K562 (cell line): ENCODE results near the gene ZEB2. TPM values are rescaled to one million over a fixed set of nuclear protein-coding genes. Genes with fewer than 3 reads are reported as not detected.

Experiments
- ARID3A ChIP-seq: IDR thresholded peaks from 2 replicates; pipeline ENCODE4 v1.6.1; 2012; ENCODE audit warnings: low read depth, low read length, improper control_type of control experiment, borderline replicate concordance
- BRD4 ChIP-seq: fragments of 200-600 bp; sonication (generic); IDR thresholded peaks from 2 replicates; pipeline ENCODE4 v1.6.1; 2017; ENCODE audit warnings: inconsistent platforms
- CBFA2T2 ChIP-seq: fragments of 450-650 bp; conservative IDR thresholded peaks from 2 replicates; pipeline ENCODE4 v1.6.1; 2017; ENCODE audit warnings: mild to moderate bottlenecking
- CEBPG ChIP-seq, 3 experiments: fragments of 200-800 bp in 1 of 3; sonication (Bioruptor generic) in 1 of 3; sonication (generic) in 1 of 3; formaldehyde crosslinking in 1 of 3; IDR thresholded peaks in 2 of 3; conservative IDR thresholded peaks in 1 of 3; 2 replicates each; pipeline versions ENCODE4 v1.6.1 to v1.8.0; 2016 to 2022; ENCODE audit warnings: missing compliant biosample characterization in 2 of 3, missing genetic modification characterization in 2 of 3, mild to moderate bottlenecking in 1 of 3, missing genetic modification reagents in 1 of 3
- EP300 ChIP-seq: IDR thresholded peaks from 2 replicates; pipeline ENCODE4 v1.6.1; 2012; ENCODE audit warnings: low read length, improper control_type of control experiment
- FOXK2 ChIP-seq, 2 experiments: fragments of 450-650 bp; IDR thresholded peaks in 1 of 2; conservative IDR thresholded peaks in 1 of 2; 2 replicates each; pipeline ENCODE4 v1.6.1; 2016; ENCODE audit warnings: low read depth in 2 of 2, mild to moderate bottlenecking in 1 of 2
- KDM5B ChIP-seq: fragments of 200-600 bp; sonication (generic); IDR thresholded peaks from 2 replicates; pipeline ENCODE4 v1.6.1; 2012; ENCODE audit warnings: low read depth, mild to moderate bottlenecking, moderate library complexity, low read length, control low read depth, inconsistent platforms; ENCODE audit not compliant: insufficient replicate concordance
- MEF2D ChIP-seq: conservative IDR thresholded peaks from 2 replicates; pipeline ENCODE4 v1.6.1; 2016; ENCODE audit warnings: low read depth, missing genetic modification characterization, missing compliant biosample characterization
- MEIS2 ChIP-seq: fragments of 450-650 bp; IDR thresholded peaks from 2 replicates; pipeline ENCODE4 v1.6.1; 2014; ENCODE audit warnings: mild to moderate bottlenecking; ENCODE audit not compliant: partially characterized antibody
- NFIC ChIP-seq: fragments of 450-650 bp; IDR thresholded peaks from 2 replicates; pipeline ENCODE4 v1.6.1; 2017; ENCODE audit warnings: mild to moderate bottlenecking, inconsistent platforms
- NRF1 ChIP-seq, 2 experiments: fragments of 450-650 bp; IDR thresholded peaks in 1 of 2; conservative IDR thresholded peaks in 1 of 2; 2 replicates each; pipeline ENCODE4 v1.6.1; 2014; ENCODE audit warnings: mild to moderate bottlenecking in 2 of 2
- RBM15 ChIP-seq: fragments of 200-400 bp; formaldehyde crosslinking; IDR thresholded peaks from 2 replicates; pipeline ENCODE4 v1.6.1; 2018; ENCODE audit warnings: mild to moderate bottlenecking, low read length, moderate library complexity; ENCODE audit not compliant: insufficient read depth
- SNAPC5 ChIP-seq: fragments of 250-450 bp; sonication (Bioruptor Pico); IDR thresholded peaks from 2 replicates; pipeline ENCODE4 v1.8.0; 2021; ENCODE audit warnings: moderate library complexity, mild to moderate bottlenecking, inconsistent platforms
- SRSF7 ChIP-seq: fragments of 200-400 bp; formaldehyde crosslinking; optimal IDR thresholded peaks from 2 replicates; pipeline ENCODE3; 2017; ENCODE audit warnings: mild to moderate bottlenecking, low read depth, low read length
- TEAD4 ChIP-seq, 2 experiments: sonication (generic) in 1 of 2; formaldehyde crosslinking in 1 of 2; IDR thresholded peaks; 2 replicates each; pipeline versions ENCODE4 v1.6.1 to v1.8.0; 2012 to 2022; ENCODE audit warnings: borderline replicate concordance in 1 of 2, inconsistent platforms in 1 of 2, low read length in 1 of 2, mild to moderate bottlenecking in 1 of 2, missing genetic modification reagents in 1 of 2
- ZEB2 ChIP-seq: fragments of 450-650 bp; IDR thresholded peaks from 2 replicates; pipeline ENCODE4 v1.6.1; 2016
- ZNF232 ChIP-seq: sonication (generic); formaldehyde crosslinking; IDR thresholded peaks from 2 replicates; pipeline ENCODE4 v1.8.0; 2022; ENCODE audit warnings: mild to moderate bottlenecking, missing genetic modification reagents
- ZNF316 ChIP-seq: fragments of 450-650 bp; IDR thresholded peaks from 2 replicates; pipeline ENCODE4 v1.6.1; 2016
- ZNF507 ChIP-seq: conservative IDR thresholded peaks from 2 replicates; pipeline ENCODE4 v1.6.1; 2017; ENCODE audit warnings: missing genetic modification characterization, missing compliant biosample characterization
- ZNF780A ChIP-seq: fragments of 250-450 bp; sonication (Bioruptor Pico); IDR thresholded peaks from 2 replicates; pipeline ENCODE4 v1.5.0; 2021; ENCODE audit warnings: mild to moderate bottlenecking
- ZNF785 ChIP-seq: fragments of 250-450 bp; sonication (Bioruptor Pico); IDR thresholded peaks from 2 replicates; pipeline ENCODE4 v1.4.0; 2020; ENCODE audit warnings: mild to moderate bottlenecking
- polyA plus RNA-seq, 8 experiments: library from polyadenylated mRNA; depleted of rRNA in 4 of 8; stranded (reverse) in 5 of 8; unstranded in 3 of 8; fragments of >200 nt; fragmentation: Nextera tagmentation in 2 of 8; fragmentation: Illumina TruSeq in 1 of 8; extraction: Ambion mirVana in 2 of 8; extraction: Trizol in 1 of 8; gene quantifications; 2 replicates each; pipeline versions ENCODE4 v1.2.1 to v1.2.3, GENCODE V29; 2011 to 2014; ENCODE audit warnings: inconsistent platforms in 1 of 8, missing spikeins in 1 of 8
- total RNA-seq, 7 experiments: library from RNA; depleted of rRNA in 6 of 7; stranded (reverse); fragments of >200 nt in 6 of 7; fragmentation: Illumina TruSeq in 2 of 7; extraction: Trizol in 2 of 7; gene quantifications; 2 replicates each; pipeline versions ENCODE4 v1.2.1 to v1.2.3, GENCODE V29; 2011 to 2021; ENCODE audit warnings: low replicate concordance in 1 of 7

Gene ZEB2
- total and polyA plus RNA-seq, 9 of the 15 experiments (the other 6 are each of a cell fraction or from before 2014, with no cell fraction given), result 15.1 to 113 (median 72.3) TPM

- peak; percentile 34; the same call in 1 of the 2 replicates for TF ChIP-seq ARID3A
- TF ChIP-seq ZEB2, result 0 out of 2 replicates have a peak, but pooled peaks have one; percentile 36
- TF ChIP-seq CEBPG (CRISPR knock-in tag; IDR thresholded peaks at IDR 0.05), result 0 out of 2 replicates have a peak, but pooled peaks have one; percentile 17
- TF ChIP-seq CEBPG (tag; conservative IDR thresholded peaks at IDR 0.05 in 1 of 2, IDR thresholded peaks at IDR 0.05 in 1 of 2), result no peak
- TF ChIP-seq TEAD4 (IDR thresholded peaks at IDR 0.05; ENCODE audit: low read length), result peak; percentile 81
- TF ChIP-seq TEAD4 (CRISPR knock-in tag; IDR thresholded peaks at IDR 0.05; ENCODE audit: borderline replicate concordance), result no peak
- TF ChIP-seq ZNF232 (CRISPR knock-in tag), result no peak
- TF ChIP-seq NFIC, result 0 out of 2 replicates have a peak, but pooled peaks have one; percentile 11
- TF ChIP-seq RBM15, result no peak
- no peak for TF ChIP-seq SRSF7
- TF ChIP-seq KDM5B, result no peak
- TF ChIP-seq EP300, result peak; percentile 26; the same call in 1 of the 2 replicates
- peak; percentile 78 for TF ChIP-seq MEIS2
- no peak for TF ChIP-seq NRF1 (conservative IDR thresholded peaks at IDR 0.05 in 1 of 2, IDR thresholded peaks at IDR 0.05 in 1 of 2)
- TF ChIP-seq ZNF780A (CRISPR knock-in tag), result no peak
- TF ChIP-seq ZNF785 (CRISPR knock-in tag), result no peak
- TF ChIP-seq FOXK2 (conservative IDR thresholded peaks at IDR 0.05 in 1 of 2, IDR thresholded peaks at IDR 0.05 in 1 of 2; ENCODE audit: low read depth in 2 of 2), result no peak
- peak; percentile 76 for TF ChIP-seq ZNF316
- no peak for TF ChIP-seq BRD4
- TF ChIP-seq MEF2D (tag), result no peak
- no peak for TF ChIP-seq ZNF507 (tag)
- TF ChIP-seq SNAPC5 (CRISPR knock-in tag), result no peak
- TF ChIP-seq CBFA2T2, result peak; percentile 67
These were observed 65.2 kb downstream of the ZEB2 start (continued) for GRCh38 chr2:144454466-144455287.
